Measurements from ENCODE around the gene TRIM63. TPM values are rescaled to one million over a fixed set of nuclear protein-coding genes. Genes with fewer than 3 reads are reported as not detected.

TRIM63 gene
- polyA plus RNA-seq, 1 experiment: not detected

DNA sequence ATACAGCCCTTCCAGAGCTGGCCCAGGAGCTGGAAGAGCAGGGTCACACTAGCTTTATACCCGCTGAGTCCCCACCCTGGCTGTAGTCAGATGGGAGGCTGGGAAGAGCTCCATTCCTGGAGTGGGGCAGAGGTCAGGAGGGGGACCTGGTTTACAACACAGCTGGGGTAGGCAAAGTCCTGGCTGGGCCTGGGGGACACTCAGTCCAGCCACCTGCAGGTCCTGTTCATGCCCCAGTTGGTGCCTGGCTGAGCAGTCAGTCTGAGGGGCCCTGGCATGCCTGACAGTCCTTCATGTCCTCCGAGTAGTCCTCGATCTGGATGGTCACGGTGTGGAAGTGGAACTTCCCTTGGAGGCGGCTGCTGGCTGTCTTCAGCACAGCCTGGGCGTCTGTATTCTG is 28.5 kb downstream of the TRIM63 start:
- ChIA-PET CTCF (interaction anchor here (0.5 kb wide), 1 partner anchor 126 kb away, joined by 5 read pairs; no protein-coding TSS in a partner anchor), POLR2A (no interaction called here)
- no peak for DNase-seq (ENCODE audit: low read depth, low spot score)

DNA sequence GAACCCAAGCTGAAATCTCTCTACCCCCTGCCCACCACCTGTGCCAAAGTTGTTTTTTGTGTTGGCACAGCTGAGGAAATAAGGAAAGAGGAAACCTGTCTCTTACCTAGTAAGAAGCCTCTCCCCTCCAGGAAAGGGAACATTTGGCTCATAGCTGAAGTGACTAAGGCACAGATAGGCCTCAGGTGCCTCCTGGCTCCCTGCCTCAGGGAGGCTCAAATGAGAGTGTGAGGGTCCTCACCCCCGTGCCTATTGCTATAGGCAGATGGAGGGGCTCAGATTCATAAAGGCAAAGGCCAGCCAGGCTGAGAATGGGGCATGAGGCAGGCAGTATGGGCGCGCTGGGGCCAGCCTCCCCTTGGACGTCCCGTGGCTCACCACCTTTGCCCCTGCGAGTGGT is 29.0 kb downstream of the TRIM63 start:
- H3K27ac ChIP-seq (ENCODE audit: low read depth, low read length): no peak overlapping the region
- CTCF ChIA-PET: no interaction called here
- no peak overlapping the region for H3K4me3 ChIP-seq (ENCODE audit: low read depth, low read length)
- no peak for DNase-seq (ENCODE audit: low read depth, low spot score)
- POLR2A ChIA-PET: no interaction called here
- peaks cover 30% of the 10 kb centered on the region for H3K27me3 ChIP-seq (ENCODE audit: control insufficient read depth, insufficient read depth, low read length)
- peaks cover 3% of the 10 kb centered on the region; the same call in 1 of the 2 replicates for H3K9me3 ChIP-seq (ENCODE audit: control insufficient read depth, insufficient read depth, low read length)
- TF ChIP-seq, protein P1, sequence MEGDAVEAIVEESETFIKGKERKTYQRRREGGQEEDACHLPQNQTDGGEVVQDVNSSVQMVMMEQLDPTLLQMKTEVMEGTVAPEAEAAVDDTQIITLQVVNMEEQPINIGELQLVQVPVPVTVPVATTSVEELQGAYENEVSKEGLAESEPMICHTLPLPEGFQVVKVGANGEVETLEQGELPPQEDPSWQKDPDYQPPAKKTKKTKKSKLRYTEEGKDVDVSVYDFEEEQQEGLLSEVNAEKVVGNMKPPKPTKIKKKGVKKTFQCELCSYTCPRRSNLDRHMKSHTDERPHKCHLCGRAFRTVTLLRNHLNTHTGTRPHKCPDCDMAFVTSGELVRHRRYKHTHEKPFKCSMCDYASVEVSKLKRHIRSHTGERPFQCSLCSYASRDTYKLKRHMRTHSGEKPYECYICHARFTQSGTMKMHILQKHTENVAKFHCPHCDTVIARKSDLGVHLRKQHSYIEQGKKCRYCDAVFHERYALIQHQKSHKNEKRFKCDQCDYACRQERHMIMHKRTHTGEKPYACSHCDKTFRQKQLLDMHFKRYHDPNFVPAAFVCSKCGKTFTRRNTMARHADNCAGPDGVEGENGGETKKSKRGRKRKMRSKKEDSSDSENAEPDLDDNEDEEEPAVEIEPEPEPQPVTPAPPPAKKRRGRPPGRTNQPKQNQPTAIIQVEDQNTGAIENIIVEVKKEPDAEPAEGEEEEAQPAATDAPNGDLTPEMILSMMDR (IDR thresholded peaks at IDR 0.05; ENCODE audit: low read depth, low read length): no peak

More for the DNA sequence above, 28.5 kb downstream of the TRIM63 start:
- Histone ChIP-seq H3K9me3 (ENCODE audit: control insufficient read depth, insufficient read depth, low read length) (peaks cover 3% of the 10 kb centered on the region; the same call in 1 of the 2 replicates), H3K27ac (ENCODE audit: low read depth, low read length) (no peak overlapping the region), H3K27me3 (ENCODE audit: control insufficient read depth, insufficient read depth, low read length) (peaks cover 33% of the 10 kb centered on the region), H3K4me3 (ENCODE audit: low read depth, low read length) (no peak overlapping the region)
- TF ChIP-seq, protein P1 (IDR thresholded peaks at IDR 0.05; ENCODE audit: low read depth, low read length): no peak

DNA sequence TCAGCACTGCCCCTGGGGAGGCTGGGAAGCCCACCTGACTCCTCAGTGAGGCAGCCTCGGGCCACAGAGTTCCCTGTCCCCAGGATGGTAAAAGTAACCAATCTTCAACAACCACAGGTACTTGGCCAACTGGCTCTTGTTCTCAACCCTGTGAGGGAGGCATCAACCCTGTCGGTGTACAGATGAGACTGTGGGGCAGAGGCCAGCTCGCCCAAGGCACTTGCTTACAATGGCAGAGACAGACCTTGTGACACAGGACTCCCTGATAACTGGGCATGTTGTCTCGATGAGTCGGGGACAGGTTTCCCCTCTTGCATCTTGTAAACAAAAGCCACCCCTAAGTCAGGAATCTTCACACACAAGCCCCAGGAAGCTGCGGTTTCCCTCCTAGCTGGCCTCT is 29.5 kb downstream of the TRIM63 start:
- H3K4me3 ChIP-seq (ENCODE audit: low read depth, low read length): no peak overlapping the region
- peaks cover 3% of the 10 kb centered on the region; the same call in 1 of the 2 replicates for H3K9me3 ChIP-seq (ENCODE audit: control insufficient read depth, insufficient read depth, low read length)
- H3K27me3 ChIP-seq (ENCODE audit: control insufficient read depth, insufficient read depth, low read length): peaks cover 25% of the 10 kb centered on the region
- POLR2A ChIA-PET: no interaction called here
- DNase-seq (ENCODE audit: low read depth, low spot score): no peak
- CTCF ChIA-PET: no interaction called here
- H3K27ac ChIP-seq (ENCODE audit: low read depth, low read length): no peak overlapping the region
- TF ChIP-seq, protein P1 (IDR thresholded peaks at IDR 0.05; ENCODE audit: low read depth, low read length): no peak

DNA sequence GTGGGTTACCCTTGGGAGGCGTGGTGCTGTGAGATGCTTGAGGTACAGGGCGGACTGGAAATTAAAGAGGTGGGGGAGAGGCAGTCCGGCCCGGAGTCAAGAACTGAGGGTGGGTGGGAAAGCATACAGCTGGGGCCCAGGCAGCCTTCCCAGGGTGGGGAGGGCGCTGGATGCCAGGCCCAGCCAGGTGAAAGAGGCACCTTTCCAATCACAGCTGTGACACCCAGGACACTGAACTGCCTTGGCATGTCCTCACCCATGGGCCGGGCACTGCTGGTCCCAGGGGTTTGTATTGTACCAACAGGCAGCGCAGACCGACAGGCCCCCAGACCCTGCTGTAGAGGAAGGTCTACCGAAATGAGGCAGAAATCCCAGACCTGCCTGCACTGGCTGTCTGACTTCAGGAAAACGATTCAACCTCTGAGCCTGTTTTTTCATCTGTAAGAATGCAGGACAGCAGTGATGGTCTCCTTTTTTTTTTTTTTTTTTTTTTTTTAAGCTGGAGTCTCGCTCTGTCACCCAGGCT is 30.6 kb downstream of the TRIM63 start:
- CTCF ChIA-PET: interaction anchor here (0.6 to 3.7 kb wide), 19 partner anchors 8 to 381 kb away, joined by 3 to 65 read pairs (median 4); partner anchors contain the start of gene ZNF593
- DNase-seq (ENCODE audit: low read depth, low spot score): no peak
- TF ChIP-seq, protein P1 (IDR thresholded peaks at IDR 0.05; ENCODE audit: low read depth, low read length): no peak
- Histone ChIP-seq H3K27me3 (ENCODE audit: control insufficient read depth, insufficient read depth, low read length) (peaks cover 15% of the 10 kb centered on the region), H3K9me3 (ENCODE audit: control insufficient read depth, insufficient read depth, low read length) (peaks cover 3% of the 10 kb centered on the region; the same call in 1 of the 2 replicates), H3K4me3 (ENCODE audit: low read depth, low read length) (no peak overlapping the region), H3K27ac (ENCODE audit: low read depth, low read length) (no peak overlapping the region)
- POLR2A ChIA-PET: interaction anchor here (0.6 to 0.7 kb wide), 3 partner anchors 35 to 197 kb away, joined by 3 to 9 read pairs (median 6); no protein-coding TSS in a partner anchor
